K562 (cell line): ENCODE data around the gene BSDC1. TPM values are rescaled to one million over a fixed set of nuclear protein-coding genes. Genes with fewer than 3 reads are reported as not detected.

Experiments
- ATAC-seq: fragments of 200-7000 bp; cut with Tn5 transposase; 3 replicates; pipeline ENCODE4 v1.9.1; 2020; ENCODE audit warnings: moderate library complexity
- BruUV-seq: library from RNA; stranded (reverse); fragments of 400-500 nt; replicated peaks from 2 replicates; lab custom pipeline; 2021; lab: Mats Ljungman, UMichigan
- CTCF ChIA-PET: fragments of 300-600 bp; formaldehyde crosslinking; extraction: SDS; loops from one replicate; lab custom pipeline; 2021; ENCODE audit warnings: low intra/inter-chr PET ratio; lab: Yijun Ruan, JAX
- POLR2A ChIA-PET: fragments of 300-600, 350-650 bp; sonication (Branson Sonifier 250); formaldehyde crosslinking; extraction: SDS; loops from one replicate; lab custom pipeline; 2021; ENCODE audit warnings: antibody characterized with exemption, inconsistent platforms; lab: Yijun Ruan, JAX
- DNase-seq, 4 experiments: peaks; one replicate each; pipeline versions ENCODE4 v3.0.0 to v3.0.0-alpha.2; 2011 to 2018; ENCODE audit warnings: low spot score in 3 of 4, mixed read lengths in 3 of 4; ENCODE audit errors: extremely low read depth in 1 of 4
- FAIRE-seq: peaks from 2 replicates; lab custom pipeline; 2011; peaks lifted over from hg19 to GRCh38; lab: Jason Lieb, UNC
- H2AFZ ChIP-seq: 2 replicates; pipeline ENCODE4 v1.6.0; 2011; ENCODE audit warnings: low read depth, low read length, control low read depth, inconsistent platforms
- H3K27ac ChIP-seq: fragments of 200-600 bp; 3 replicates; pipeline ENCODE4 v1.8.0; 2011; ENCODE audit warnings: low read depth, mild to moderate bottlenecking, control low read depth, inconsistent platforms, low read length, moderate library complexity, mixed read lengths; ENCODE audit errors: extremely low read depth
- H3K27me3 ChIP-seq, 2 experiments: fragments of 300-600 bp in 1 of 2; 2 replicates in 1 of 2; 3 replicates in 1 of 2; pipeline versions ENCODE4 v1.6.0 to v1.8.0; 2011; ENCODE audit warnings: inconsistent platforms in 2 of 2, low read length in 2 of 2, mild to moderate bottlenecking in 1 of 2, mixed read lengths in 1 of 2, moderate library complexity in 1 of 2; ENCODE audit not compliant: control insufficient read depth in 2 of 2, insufficient read depth in 2 of 2
- H3K36me3 ChIP-seq: fragments of 300-600 bp; 3 replicates; pipeline ENCODE4 v1.8.0; 2011; ENCODE audit warnings: mild to moderate bottlenecking, low read length, inconsistent platforms; ENCODE audit not compliant: control insufficient read depth, insufficient read depth
- H3K4me1 ChIP-seq, 2 experiments: fragments of 200-600 bp in 1 of 2; replicated peaks in 1 of 2; 2 replicates in 1 of 2; 3 replicates in 1 of 2; pipeline versions ENCODE4 v1.5.1 to v1.8.0; 2011; ENCODE audit warnings: inconsistent platforms in 2 of 2, low read length in 2 of 2, mild to moderate bottlenecking in 1 of 2, mixed read lengths in 1 of 2, moderate library complexity in 1 of 2; ENCODE audit not compliant: control insufficient read depth in 2 of 2, insufficient read depth in 2 of 2
- H3K4me2 ChIP-seq: 2 replicates; pipeline ENCODE4 v1.6.1; 2011; ENCODE audit warnings: low read length, control low read depth, inconsistent platforms, mixed read lengths; ENCODE audit not compliant: insufficient read depth
- H3K4me3 ChIP-seq: fragments of 200-600 bp; sonication (generic), shearing (Covaris generic); 2 replicates; pipeline ENCODE4 v1.5.1; 2016; ENCODE audit warnings: control low read depth, inconsistent platforms
- H3K79me2 ChIP-seq: fragments of 200-600 bp; 3 replicates; pipeline ENCODE4 v1.8.0; 2011; ENCODE audit warnings: low read length, inconsistent platforms; ENCODE audit not compliant: control insufficient read depth, insufficient read depth
- H3K9ac ChIP-seq, 2 experiments: 2 replicates each; pipeline versions ENCODE4 v1.6.0 to v1.6.1; 2011; ENCODE audit warnings: low read depth in 2 of 2, low read length in 2 of 2, control low read depth in 1 of 2, inconsistent platforms in 1 of 2, mild to moderate bottlenecking in 1 of 2, mixed read lengths in 1 of 2; ENCODE audit not compliant: insufficient read depth in 1 of 2
- H3K9me1 ChIP-seq: one replicate; pipeline ENCODE4 v1.6.0; 2011; ENCODE audit warnings: inconsistent platforms, mild to moderate bottlenecking, low read length, moderate library complexity; ENCODE audit not compliant: control insufficient read depth, insufficient read depth
- H3K9me3 ChIP-seq: replicated peaks from 2 replicates; pipeline ENCODE4 v1.5.1; 2011; ENCODE audit warnings: low read depth, low read length, inconsistent platforms; ENCODE audit not compliant: control insufficient read depth, insufficient read depth
- H4K20me1 ChIP-seq: replicated peaks from 2 replicates; pipeline ENCODE4 v1.6.1; 2011; ENCODE audit warnings: low read length, inconsistent platforms, mixed read lengths; ENCODE audit not compliant: control insufficient read depth, insufficient read depth
- KLF16 ChIP-seq: IDR thresholded peaks from 2 replicates; pipeline ENCODE4 v1.6.1; 2016; ENCODE audit warnings: antibody characterized with exemption
- MECOM ChIP-seq: fragments of 250-450 bp; sonication (Bioruptor Pico); IDR thresholded peaks from 2 replicates; pipeline ENCODE4 v1.8.0; 2022; ENCODE audit warnings: inconsistent platforms
- RBFOX2 ChIP-seq: fragments of 200-400 bp; formaldehyde crosslinking; IDR thresholded peaks from 2 replicates; pipeline ENCODE4 v1.6.1; 2017; ENCODE audit warnings: low read depth, mild to moderate bottlenecking, low read length, moderate library complexity
- SUPT5H ChIP-seq: fragments of 450-650 bp; IDR thresholded peaks from 2 replicates; pipeline ENCODE4 v1.6.1; 2016
- WGBS: fragments of 100-300 bp; shearing (Covaris generic); methylation state at CpG from one replicate; pipeline ENCODE4 v1.1.6; 2016; ENCODE audit warnings: low coverage, mixed read lengths; ENCODE audit not compliant: insufficient coverage; ENCODE audit errors: missing lambda C conversion rate; 5-methylcytosine and 5-hydroxymethylcytosine counted together
- in situ Hi-C: fragments of 300-500 bp; cut with MboI; formaldehyde crosslinking; loops from 4 replicates; pipeline ENCODE4 v1.15.0; 2018; ENCODE audit warnings: inconsistent platforms, mixed read lengths
- intact Hi-C: fragments of 100-400 bp; cut with micrococcal nuclease; formaldehyde crosslinking; loops from 2 replicates; pipeline ENCODE4 v1.14.2; 2022
- polyA plus RNA-seq, 8 experiments: library from polyadenylated mRNA; depleted of rRNA in 4 of 8; stranded (reverse) in 5 of 8; unstranded in 3 of 8; fragments of >200 nt; fragmentation: Nextera tagmentation in 2 of 8; fragmentation: Illumina TruSeq in 1 of 8; extraction: Ambion mirVana in 2 of 8; extraction: Trizol in 1 of 8; gene quantifications; 2 replicates each; pipeline versions ENCODE4 v1.2.1 to v1.2.3, GENCODE V29; 2011 to 2014; ENCODE audit warnings: inconsistent platforms in 1 of 8, missing spikeins in 1 of 8
- total RNA-seq, 7 experiments: library from RNA; depleted of rRNA in 6 of 7; stranded (reverse); fragments of >200 nt in 6 of 7; fragmentation: Illumina TruSeq in 2 of 7; extraction: Trizol in 2 of 7; gene quantifications; 2 replicates each; pipeline versions ENCODE4 v1.2.1 to v1.2.3, GENCODE V29; 2011 to 2021; ENCODE audit warnings: low replicate concordance in 1 of 7

BSDC1 gene
- total and polyA plus RNA-seq, 9 of the 15 experiments (the other 6 are each of a cell fraction or from before 2014, with no cell fraction given), result 10.2 to 96.8 (median 73.1) TPM

GRCh38 chr1:32332290-32333079, 61.8 kb downstream of the BSDC1 start (continued):
- TF ChIP-seq KLF16, result no peak
- peak; percentile 42; the same call in 1 of the 2 replicates for TF ChIP-seq RBFOX2

DNA sequence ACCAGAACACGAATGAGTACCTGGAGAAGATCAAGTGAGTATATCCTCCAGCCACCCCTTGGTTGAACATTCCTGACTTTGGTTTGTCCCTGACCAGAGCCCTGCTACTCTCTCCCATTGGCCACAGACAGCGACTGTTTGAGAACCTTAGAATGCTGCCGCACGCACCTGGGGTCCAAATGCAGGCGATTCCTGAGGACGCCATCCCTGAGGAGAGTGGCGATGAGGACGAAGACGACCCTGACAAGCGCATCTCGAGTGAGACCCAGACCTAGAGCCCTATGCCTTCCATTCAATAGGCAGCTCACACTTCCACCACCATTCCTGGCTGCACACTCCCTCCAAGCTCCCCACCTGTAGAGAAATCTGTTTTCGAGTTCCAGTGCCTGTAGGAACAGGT, 62.7 kb downstream of the BSDC1 start:
- no TSS peak for BruUV-seq
- Histone ChIP-seq H3K79me2 (peaks cover 27% of the 10 kb centered on the region), H3K9me1 (peaks cover 6% of the 10 kb centered on the region), H3K4me2 (no peak overlapping the region), H3K27ac (no peak overlapping the region), H3K9ac (peak overlapping the region in 1 of 2 experiments; percentile 62; a peak in 1 of 4 replicates), H3K4me1 (peaks cover 18 to 23% of the 10 kb centered on the region in 2 experiments), H3K27me3 (no peaks in the 10 kb centered on the region), H4K20me1 (peaks cover 14% of the 10 kb centered on the region; the same call in 1 of the 2 replicates), H2AFZ (no peak overlapping the region), H3K36me3 (peaks cover 83% of the 10 kb centered on the region)
- ATAC-seq, result no peak
- in situ Hi-C loops, result no loop called here
- POLR2A ChIA-PET, result interaction anchor here (0.6 to 5.9 kb wide), 17 partner anchors 10 to 189 kb away, joined by 3 to 75 read pairs (median 4); partner anchors contain the start of genes BSDC1, CCDC28B and HDAC1
- no peak for FAIRE-seq
- CTCF ChIA-PET, result interaction anchor here (0.6 kb wide), 1 partner anchor 64 kb away, joined by 3 read pairs; no protein-coding TSS in a partner anchor
- WGBS, result 88% methylated on average over 12 of the region's 12 CpGs
- DNase-seq, result no peak
- TF ChIP-seq SUPT5H, result 0 out of 2 replicates have a peak, but pooled peaks have one; percentile 2
- no peak for TF ChIP-seq MECOM (CRISPR knock-in tag)
- TF ChIP-seq, all 486 proteins: peak for 1
- intact Hi-C loops, result no loop called here
- Histone ChIP-seq H3K4me3 (no peak overlapping the region), H3K9me3 (no peaks in the 10 kb centered on the region)
